Lung (tissue), 12 donors: ENCODE measurements around the gene ATP10A. TPM values are rescaled to one million over a fixed set of nuclear protein-coding genes. Genes with fewer than 3 reads are reported as not detected.

Experiments
- ATAC-seq: fragments of 200-7000 bp; cut with Tn5 transposase; one replicate; pipeline ENCODE4 v1.9.1; 2020; ENCODE audit warnings: moderate number of reproducible peaks; ENCODE audit not compliant: insufficient read depth, low FRiP score
- DNase-seq, 3 donors: peaks; one replicate each; pipeline ENCODE4 v3.0.0-alpha.2; 2013 to 2017
- H3K27ac ChIP-seq, 2 donors: one replicate each; pipeline ENCODE4 v1.5.1; 2013; ENCODE audit warnings: mild to moderate bottlenecking in 2 of 2, moderate library complexity in 2 of 2, control low read depth in 1 of 2, inconsistent platforms in 1 of 2, low read depth in 1 of 2, low read length in 1 of 2
- H3K27me3 ChIP-seq, 3 donors: one replicate each; pipeline ENCODE4 v1.5.1; 2013; ENCODE audit warnings: low read length in 2 of 3; ENCODE audit not compliant: control insufficient read depth in 3 of 3, insufficient read depth in 3 of 3
- H3K36me3 ChIP-seq, 4 donors: one replicate each; pipeline ENCODE4 v1.5.1; 2013; ENCODE audit warnings: low read length in 4 of 4, mild to moderate bottlenecking in 1 of 4, moderate library complexity in 1 of 4; ENCODE audit not compliant: control insufficient read depth in 4 of 4, insufficient read depth in 4 of 4
- H3K4me1 ChIP-seq, 5 donors: one replicate each; pipeline ENCODE4 v1.5.1; 2013; ENCODE audit warnings: low read length in 5 of 5, mild to moderate bottlenecking in 2 of 5, moderate library complexity in 1 of 5; ENCODE audit not compliant: control insufficient read depth in 5 of 5, insufficient read depth in 5 of 5
- H3K4me3 ChIP-seq: one replicate; pipeline ENCODE4 v1.5.1; 2013; ENCODE audit warnings: mild to moderate bottlenecking, control low read depth, moderate library complexity
- H3K9ac ChIP-seq, 2 donors: one replicate each; pipeline ENCODE4 v1.5.1; 2013; ENCODE audit warnings: low read length in 2 of 2, control low read depth in 1 of 2; ENCODE audit not compliant: insufficient read depth in 1 of 2
- H3K9me3 ChIP-seq, 4 donors: one replicate each; pipeline ENCODE4 v1.5.1; 2013; ENCODE audit warnings: low read length in 3 of 4, mild to moderate bottlenecking in 1 of 4, moderate library complexity in 1 of 4; ENCODE audit not compliant: control insufficient read depth in 4 of 4, insufficient read depth in 3 of 4
- CTCF ChIP-seq: IDR thresholded peaks from 2 replicates; pipeline ENCODE4 v1.5.1; 2012; ENCODE audit warnings: mild to moderate bottlenecking; ENCODE audit errors: control extremely low read depth, extremely low read depth
- WGBS, 2 donors: extraction: QIAGEN DNeasy Blood & Tissue Kit; methylation state at CpG; one replicate each; pipeline ENCODE4 v1.1.7; 2013; 5-methylcytosine and 5-hydroxymethylcytosine counted together
- polyA plus RNA-seq, 2 donors: library from polyadenylated mRNA; stranded (reverse); fragments of 200-250 nt; gene quantifications; one replicate each; pipeline ENCODE4 v1.2.1, GENCODE V29; 2013
- total RNA-seq, 2 donors: library from RNA; depleted of rRNA in 1 of 2; stranded (reverse); fragments of >200 nt in 1 of 2; gene quantifications; one replicate each; pipeline ENCODE4 v1.2.1, GENCODE V29; 2014 to 2021
- donor health status: control.
- donor health status: control.
- donor health status: Bipolar disorder and iron deficiency.
- donor health status: healthy.
- donor health status: DM: yes; HTN: yes; CAD: no.

The ATP10A gene
- total and polyA plus RNA-seq, 4 donors, result 4.5 to 33.7 (median 6.2) TPM

- no peak overlapping the region for H3K27ac ChIP-seq
- DNase-seq (no peak), ATAC-seq (no peak)
- H3K9ac ChIP-seq, result no peak overlapping the region
- H3K4me1 ChIP-seq, result no peaks in the 10 kb centered on the region
- 67 to 70% methylated on average over 4 of the region's 4 CpGs for WGBS, 2 donors
- no peak for TF ChIP-seq CTCF
- no peaks in the 10 kb centered on the region for H3K9me3 ChIP-seq
- H3K27me3 ChIP-seq, result no peaks in the 10 kb centered on the region
- no peak overlapping the region for H3K4me3 ChIP-seq
- peaks cover 0 to 9% (median 0%) of the 10 kb centered on the region in 4 donors for H3K36me3 ChIP-seq
Observed at GRCh38 chr15:25689592-25689991, 173.5 kb downstream of the ATP10A start.

GRCh38 chr15:25688166-25688565 is 175.0 kb downstream of the ATP10A start:
- Histone ChIP-seq H3K27ac (no peak overlapping the region), H3K4me1 (no peaks in the 10 kb centered on the region), H3K9me3 (peaks cover 0 to 10% (median 0%) of the 10 kb centered on the region in 4 donors), H3K4me3 (no peak overlapping the region), H3K9ac (no peak overlapping the region), H3K27me3 (no peaks in the 10 kb centered on the region), H3K36me3 (peaks cover 0 to 9% (median 0%) of the 10 kb centered on the region in 4 donors)
- DNase-seq (no peak), ATAC-seq (no peak)
- 92% methylated on average over 9 of the region's 9 CpGs for WGBS, 2 donors
- TF ChIP-seq CTCF, result no peak

- Histone ChIP-seq H3K4me1 (no peaks in the 10 kb centered on the region), H3K9ac (no peak overlapping the region), H3K36me3 (peaks cover 0 to 7% (median 0%) of the 10 kb centered on the region in 4 donors), H3K9me3 (peaks cover 0 to 10% (median 0%) of the 10 kb centered on the region in 4 donors), H3K4me3 (no peak overlapping the region), H3K27me3 (no peaks in the 10 kb centered on the region), H3K27ac (no peak overlapping the region)
- 95 to 96% methylated on average over 15 of the region's 15 CpGs for WGBS, 2 donors
- DNase-seq (no peak), ATAC-seq (no peak)
- no peak for TF ChIP-seq CTCF
Observed at GRCh38 chr15:25687689-25688088, 175.4 kb downstream of the ATP10A start.

- Histone ChIP-seq H3K27ac (no peak overlapping the region), H3K9me3 (peaks cover 0 to 10% (median 0%) of the 10 kb centered on the region in 4 donors), H3K9ac (no peak overlapping the region), H3K4me1 (no peaks in the 10 kb centered on the region), H3K36me3 (peaks cover 0 to 8% (median 0%) of the 10 kb centered on the region in 4 donors), H3K27me3 (no peaks in the 10 kb centered on the region), H3K4me3 (no peak overlapping the region)
- no peak for ATAC-seq
- TF ChIP-seq CTCF, result no peak
- no peak for DNase-seq
- WGBS, 2 donors, result 95 to 98% methylated on average over 5 of the region's 5 CpGs
Observed at GRCh38 chr15:25687276-25687675, 175.9 kb downstream of the ATP10A start.
